ENCODE data around the gene CRYGB.

DNA sequence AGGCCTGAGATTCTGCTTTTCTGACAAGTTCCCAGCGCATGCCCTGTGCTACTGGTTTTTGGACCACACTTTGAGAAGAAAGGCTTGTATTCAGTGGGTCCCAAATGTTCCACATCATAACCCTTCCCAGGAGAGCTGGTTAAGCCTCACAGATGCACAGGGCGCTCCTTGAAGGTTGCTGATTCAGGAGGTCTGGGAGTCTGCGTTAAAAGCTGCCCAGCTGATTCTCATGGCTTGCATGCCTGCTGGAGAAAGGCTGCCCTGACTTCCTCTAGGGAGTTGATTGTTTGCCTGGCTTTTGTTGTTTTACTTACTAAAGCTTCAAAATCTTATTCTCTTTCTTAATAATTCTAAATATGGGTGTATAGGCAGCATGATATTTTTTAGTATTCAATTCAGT lies 42.3 kb downstream of the CRYGB start:
- TF ChIP-seq CTCF (IDR thresholded peaks at IDR 0.05; ENCODE audit: insufficient read depth, low read length, poor library complexity, severe bottlenecking) (no peak), EZH2phosphoT487 (conservative IDR thresholded peaks at IDR 0.05; ENCODE audit: low read length) (no peak)

Data from SU-DHL-6 (cell line).